Adrenal gland (tissue), 12 donors: ENCODE results near the gene SDK2. TPM values are rescaled to one million over a fixed set of nuclear protein-coding genes. Genes with fewer than 3 reads are reported as not detected.

Source experiments
- DNase-seq, 7 donors: peaks; one replicate each; pipeline ENCODE4 v3.0.0-alpha.2; 2019 to 2020
- H3K27ac ChIP-seq, 5 donors: fragments of 200-600 bp; sonication (generic) in 4 of 5; 1 replicate in 3 of 5; 2 replicates in 2 of 5; pipeline versions ENCODE4 v1.5.1 to v1.8.0; 2016 to 2020; ENCODE audit warnings: mild to moderate bottlenecking in 1 of 5
- H3K27me3 ChIP-seq: fragments of 200-600 bp; 2 replicates; pipeline ENCODE4 v1.8.0; 2021
- H3K36me3 ChIP-seq, 2 donors: fragments of 200-600 bp; replicated peaks in 1 of 2; 1 replicate in 1 of 2; 2 replicates in 1 of 2; pipeline versions ENCODE4 v1.5.1 to v1.8.0; 2018 to 2022
- H3K4me1 ChIP-seq, 2 donors: fragments of 200-600 bp; replicated peaks in 1 of 2; 1 replicate in 1 of 2; 2 replicates in 1 of 2; pipeline versions ENCODE4 v1.5.1 to v1.8.0; 2018 to 2021
- H3K4me3 ChIP-seq, 4 donors: fragments of 200-600 bp; sonication (generic) in 3 of 4; one replicate each; pipeline ENCODE4 v1.5.1; 2016 to 2018
- H3K9me3 ChIP-seq, 3 donors: fragments of 200-600 bp; sonication (generic) in 1 of 3; replicated peaks in 1 of 3; 1 replicate in 2 of 3; 2 replicates in 1 of 3; pipeline versions ENCODE4 v1.5.1 to v1.8.0; 2016 to 2021
- CTCF ChIP-seq, 6 experiments: fragments of 450-650 bp in 4 of 6; fragments of 200-600 bp in 2 of 6; sonication (generic) in 1 of 6; IDR thresholded peaks; 1 replicate in 5 of 6; 2 replicates in 1 of 6; pipeline versions ENCODE4 v1.5.1 to v1.8.0; 2016 to 2021; ENCODE audit warnings: antibody characterized with exemption in 6 of 6, mild to moderate bottlenecking in 2 of 6, moderate library complexity in 1 of 6
- POLR2A ChIP-seq, 2 donors: fragments of 450-650 bp; IDR thresholded peaks; one replicate each; pipeline ENCODE4 v1.6.1; 2017; ENCODE audit warnings: antibody characterized with exemption in 2 of 2, mild to moderate bottlenecking in 2 of 2, moderate library complexity in 1 of 2
- WGBS, 4 donors: extraction: QIAGEN DNeasy Blood & Tissue Kit in 2 of 4; methylation state at CpG; one replicate each; pipeline versions ENCODE4 v1.1.5 to v1.1.7; 2013 to 2017; 5-methylcytosine and 5-hydroxymethylcytosine counted together
- intact Hi-C, 2 donors: fragments of 100-400 bp; cut with DNase I; formaldehyde crosslinking; loops; one replicate each; pipeline versions ENCODE4 v1.14.1 to v1.15.0; 2022 to 2023
- polyA plus RNA-seq, 3 donors: library from polyadenylated mRNA; stranded (reverse); fragments of 200-250 nt in 2 of 3; fragments of 350-450 nt in 1 of 3; fragmentation: Illumina TruSeq in 1 of 3; extraction: RNeasy Lipid Tissue Mini Kit (QIAGEN cat#74804) in 1 of 3; gene quantifications; one replicate each; pipeline ENCODE4 v1.2.3, GENCODE V29; 2013 to 2014
- total RNA-seq, 9 donors: library from RNA; depleted of rRNA in 4 of 9; stranded (reverse); fragments of >200 nt in 4 of 9; fragments of 120-200 nt in 1 of 9; fragmentation: NEBNext Ultra II Directional in 1 of 9; extraction: Animal tissue kit (Norgen Biotek cat#: 25700) in 1 of 9; gene quantifications; one replicate each; pipeline versions ENCODE4 v1.1.0 to v1.2.4, GENCODE V29; 2013 to 2023
- donor health status: healthy with polysubstance abuse.
- donor health status: Bipolar disorder and iron deficiency.
- donor health status: DM: yes; HTN: yes; CAD: no.
- donor health status: DM: no; HTN: no; CAD: no.
- donor health status: DM: no; HTN: no; CAD: no.
- donor health status: DM: yes; HTN: yes; CAD: no.

The SDK2 gene
- total and polyA plus RNA-seq, 12 donors = 0.27 to 2.1 (median 0.84) TPM

DNA sequence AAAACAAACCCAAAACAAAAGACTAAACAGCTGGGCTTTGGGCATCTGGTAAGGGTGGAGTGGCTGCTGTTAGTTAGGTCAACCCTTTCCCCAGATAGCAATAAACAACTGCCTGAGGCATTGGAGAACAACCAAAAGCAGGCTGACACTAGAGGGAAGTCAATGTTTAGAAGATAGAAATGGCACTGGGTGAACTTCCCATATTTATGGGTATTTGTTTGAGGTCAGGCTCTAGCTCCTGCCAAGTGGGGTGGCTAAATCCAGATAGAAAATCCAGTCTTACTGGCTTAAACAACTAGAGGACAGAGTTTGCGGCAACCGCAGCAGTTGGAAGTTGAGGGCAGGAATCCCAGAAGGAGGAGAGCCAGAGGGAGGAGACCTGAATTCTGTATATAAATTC is 79.4 kb downstream of the SDK2 start:
- H3K4me3 ChIP-seq = no peak overlapping the region
- WGBS, 4 donors = 85 to 98% (median 88%) methylated on average over 2 of the region's 2 CpGs
- TF ChIP-seq CTCF (IDR thresholded peaks at IDR 0.05) (no peak), POLR2A (IDR thresholded peaks at IDR 0.05) (no peak)

GRCh38 chr17:73562896-73563295 is 81.3 kb downstream of the SDK2 start:
- no peak overlapping the region for H3K27ac ChIP-seq
- intact Hi-C loops = no loop called here
- DNase-seq = no peak
- H3K4me1 ChIP-seq = no peaks in the 10 kb centered on the region
- TF ChIP-seq POLR2A (IDR thresholded peaks at IDR 0.05) (no peak), CTCF (IDR thresholded peaks at IDR 0.05) (no peak)
- no peaks in the 10 kb centered on the region for H3K9me3 ChIP-seq
- H3K27me3 ChIP-seq = peaks cover 5% of the 10 kb centered on the region
- H3K36me3 ChIP-seq = no peaks in the 10 kb centered on the region
- no peak overlapping the region for H3K4me3 ChIP-seq
- 75 to 83% (median 79%) methylated on average over 6 to 9 of the region's 9 CpGs for WGBS, 4 donors

More for the DNA sequence above, 79.4 kb downstream of the SDK2 start:
- no peaks in the 10 kb centered on the region for H3K36me3 ChIP-seq
- no peaks in the 10 kb centered on the region for H3K9me3 ChIP-seq
- no peaks in the 10 kb centered on the region for H3K4me1 ChIP-seq
- H3K27ac ChIP-seq = no peak overlapping the region
- intact Hi-C loops = no loop called here
- DNase-seq = no peak
- H3K27me3 ChIP-seq = peaks cover 5% of the 10 kb centered on the region

- Histone ChIP-seq H3K27ac (no peak overlapping the region), H3K36me3 (no peaks in the 10 kb centered on the region), H3K4me3 (no peak overlapping the region), H3K9me3 (no peaks in the 10 kb centered on the region), H3K4me1 (no peaks in the 10 kb centered on the region), H3K27me3 (peaks cover 5% of the 10 kb centered on the region)
- intact Hi-C loops = no loop called here
- WGBS, 4 donors = 74 to 86% (median 82%) methylated on average over 6 to 9 of the region's 9 CpGs
- no peak for TF ChIP-seq CTCF (IDR thresholded peaks at IDR 0.05)
- no peak for TF ChIP-seq POLR2A (IDR thresholded peaks at IDR 0.05)
- no peak for DNase-seq
Observed at GRCh38 chr17:73561111-73561510, 83.1 kb downstream of the SDK2 start.

DNA sequence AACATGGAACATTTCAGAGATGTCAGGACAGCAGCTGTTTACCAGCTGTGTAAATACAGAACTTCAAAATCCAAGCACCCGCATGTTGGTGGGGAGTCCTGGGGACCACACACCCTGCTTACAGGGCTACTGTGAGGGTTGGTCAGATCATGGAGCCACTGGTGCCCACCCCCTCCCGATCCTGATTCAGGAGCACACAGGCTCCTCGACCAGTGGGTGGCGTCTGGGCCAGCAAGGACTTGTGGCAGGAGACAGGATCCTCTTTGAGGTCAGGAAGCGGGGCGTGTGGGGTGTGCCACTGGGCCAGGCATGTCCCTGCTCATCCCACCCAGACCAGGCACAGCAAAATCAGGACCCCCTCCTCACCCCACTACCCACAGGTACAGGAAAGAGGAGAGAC is 83.6 kb downstream of the SDK2 start:
- no peak for DNase-seq
- TF ChIP-seq CTCF (IDR thresholded peaks at IDR 0.05) (no peak), POLR2A (IDR thresholded peaks at IDR 0.05) (no peak)
- H3K27ac ChIP-seq = no peak overlapping the region
- no peak overlapping the region for H3K4me3 ChIP-seq
- 59 to 94% (median 64%) methylated on average over 3 to 6 of the region's 6 CpGs for WGBS, 4 donors
- no peaks in the 10 kb centered on the region for H3K36me3 ChIP-seq
- H3K27me3 ChIP-seq = peaks cover 5% of the 10 kb centered on the region
- intact Hi-C loops = no loop called here
- H3K9me3 ChIP-seq = no peaks in the 10 kb centered on the region
- no peaks in the 10 kb centered on the region for H3K4me1 ChIP-seq
